HG03571 (cell line): Measurements from ENCODE around the gene TMEM43.
"Not testable (repeated sequence)": the region's sequence is repeated elsewhere in the genome, so short reads cannot be mapped to it uniquely, and the experiment has no call there.

Experiments used
- ATAC-seq: cut with Tn5 transposase; IDR thresholded peaks from one replicate; pipeline ENCODE4 v1.9.1; 2021; ENCODE audit not compliant: unreplicated experiment

The TMEM43 gene, protein sequence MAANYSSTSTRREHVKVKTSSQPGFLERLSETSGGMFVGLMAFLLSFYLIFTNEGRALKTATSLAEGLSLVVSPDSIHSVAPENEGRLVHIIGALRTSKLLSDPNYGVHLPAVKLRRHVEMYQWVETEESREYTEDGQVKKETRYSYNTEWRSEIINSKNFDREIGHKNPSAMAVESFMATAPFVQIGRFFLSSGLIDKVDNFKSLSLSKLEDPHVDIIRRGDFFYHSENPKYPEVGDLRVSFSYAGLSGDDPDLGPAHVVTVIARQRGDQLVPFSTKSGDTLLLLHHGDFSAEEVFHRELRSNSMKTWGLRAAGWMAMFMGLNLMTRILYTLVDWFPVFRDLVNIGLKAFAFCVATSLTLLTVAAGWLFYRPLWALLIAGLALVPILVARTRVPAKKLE

DNA sequence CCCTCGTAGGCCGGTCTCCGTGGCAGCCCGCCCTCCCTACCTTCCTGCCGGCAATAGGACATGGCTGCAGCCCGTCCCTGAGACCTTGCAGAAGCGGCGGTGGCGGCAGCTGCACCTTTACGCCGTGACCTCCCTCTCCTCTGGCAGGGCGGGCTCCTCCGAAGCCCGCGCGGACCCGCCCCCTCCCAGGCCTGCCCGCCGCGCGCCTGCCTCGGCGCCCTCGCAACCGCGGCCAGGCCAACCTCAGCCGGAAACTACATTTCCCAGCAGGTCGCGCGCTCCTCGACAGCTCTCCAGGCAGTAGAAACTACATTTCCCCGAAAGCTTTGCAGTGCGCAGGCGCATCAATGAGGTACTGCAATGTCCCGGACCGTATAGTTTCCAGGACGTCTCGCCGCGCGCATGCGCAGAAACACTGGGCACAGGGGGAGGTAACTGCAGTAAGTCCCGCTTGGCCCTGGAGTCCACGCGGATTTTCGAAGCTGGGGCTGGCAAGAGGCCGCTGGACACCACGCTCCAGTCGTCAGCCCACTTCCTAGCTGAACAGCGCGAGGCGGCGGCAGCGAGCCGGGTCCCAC is at the start of gene TMEM43, which contains the start of gene CHCHD4:
TSS of gene TMEM43 (plus strand) at position 438 of the 578 bp plus-strand sequence. CDS start 142 bp downstream, outside the sequence.
TSS of gene CHCHD4 (minus strand) at position 256 of the 578 bp plus-strand sequence. CDS start at position 62, 194 bp downstream.
- peak; percentile 81 for ATAC-seq

DNA sequence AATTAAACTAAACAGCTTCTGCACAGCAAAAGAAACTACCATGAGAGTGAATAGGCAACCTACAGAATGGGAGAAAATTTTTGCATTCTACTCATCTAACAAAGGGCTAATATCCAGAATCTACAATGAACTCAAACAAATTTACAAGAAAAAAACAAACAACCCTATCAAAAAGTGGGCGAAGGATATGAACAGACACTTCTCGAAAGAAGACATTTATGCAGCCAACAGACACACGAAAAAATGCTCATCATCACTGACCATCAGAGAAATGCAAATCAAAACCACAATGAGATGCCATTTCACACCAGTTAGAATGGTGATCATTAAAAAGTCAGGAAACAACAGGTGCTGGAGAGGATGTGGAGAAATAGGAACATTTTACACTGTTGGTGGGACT is 49.6 kb upstream of the TMEM43 start:
- ATAC-seq, result not testable (repeated sequence)

DNA sequence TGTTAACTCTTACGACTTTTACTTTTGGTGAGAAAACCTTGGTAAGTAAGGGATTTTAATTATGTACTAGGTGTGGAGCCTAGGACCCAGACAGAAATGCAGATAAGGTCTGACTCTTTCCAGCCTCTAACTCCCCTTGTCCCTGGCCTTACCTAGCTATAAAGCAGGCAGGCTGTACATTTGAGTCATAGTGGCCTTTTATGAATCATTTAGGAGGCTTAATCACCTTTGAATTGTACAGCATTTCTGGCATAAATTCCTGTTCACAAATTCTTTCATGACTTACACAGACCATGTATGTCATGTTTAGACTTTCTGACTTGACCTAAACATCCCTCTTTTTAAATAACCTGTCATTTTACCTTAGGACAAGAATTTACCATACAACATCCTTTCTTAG is 47.5 kb upstream of the TMEM43 start:
- no peak for ATAC-seq

DNA sequence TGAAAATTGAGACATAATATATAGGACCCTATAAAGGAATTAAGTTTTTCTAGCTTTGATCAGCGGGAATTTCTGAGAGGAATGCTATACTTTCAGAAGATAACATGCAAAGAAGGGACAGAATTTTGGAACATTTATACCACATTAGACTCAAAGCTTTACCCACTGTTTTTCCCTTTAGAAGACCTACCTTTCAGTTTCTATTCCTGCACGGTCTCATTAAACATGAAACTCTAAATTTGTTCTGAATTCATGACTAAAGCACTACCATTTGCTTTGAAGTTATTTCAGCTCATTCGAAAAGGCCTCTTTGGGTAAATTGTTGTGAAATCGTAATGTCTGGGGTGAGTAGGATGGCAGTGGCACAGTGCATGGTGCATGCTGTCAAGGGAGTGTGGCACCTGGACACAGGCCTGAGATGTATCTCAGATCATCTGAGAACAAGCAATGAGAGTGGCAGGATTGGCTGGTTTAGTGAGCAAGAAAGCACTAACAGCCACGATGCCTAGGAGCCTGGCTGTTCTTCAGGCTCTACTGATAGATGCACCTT is 42.7 kb upstream of the TMEM43 start:
- ATAC-seq, result no peak

DNA sequence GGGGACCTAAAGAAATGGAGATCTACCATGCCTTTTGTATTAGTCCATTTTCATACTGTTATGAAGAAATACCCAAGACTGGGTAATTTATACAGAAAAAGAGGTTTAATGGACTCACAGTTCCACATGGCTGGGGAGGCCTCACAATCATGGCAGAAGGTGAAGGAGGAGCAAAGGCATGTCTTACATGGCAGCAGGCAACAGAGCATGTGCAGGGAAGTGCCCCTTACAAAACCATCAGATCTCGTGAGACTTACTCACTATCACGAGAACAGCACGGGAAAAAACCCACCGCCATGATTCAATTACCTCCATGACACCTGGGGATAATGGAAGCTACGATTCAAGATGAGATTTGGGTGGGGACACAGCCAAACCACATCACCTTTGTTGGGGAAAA is 37.4 kb upstream of the TMEM43 start:
- ATAC-seq, result not testable (repeated sequence)

DNA sequence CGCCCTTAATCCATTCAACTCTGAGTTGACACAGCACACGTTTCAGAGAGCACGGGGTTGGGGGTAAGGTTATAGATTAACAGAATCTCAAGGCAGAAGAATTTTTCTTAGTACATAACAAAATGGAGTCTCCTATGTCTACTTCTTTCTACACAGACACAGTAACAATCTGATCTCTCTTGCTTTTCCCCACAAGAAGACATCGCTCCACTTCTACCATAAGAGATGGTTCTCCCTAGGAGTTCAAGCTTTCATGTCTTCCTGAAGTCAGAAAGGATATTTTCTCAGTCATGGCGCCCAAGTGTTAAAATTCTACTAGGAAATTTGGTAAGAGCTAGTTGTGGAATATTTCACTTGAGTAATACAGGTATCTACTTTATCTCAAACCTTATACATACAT is 32.9 kb upstream of the TMEM43 start:
- ATAC-seq, result not testable (repeated sequence)

DNA sequence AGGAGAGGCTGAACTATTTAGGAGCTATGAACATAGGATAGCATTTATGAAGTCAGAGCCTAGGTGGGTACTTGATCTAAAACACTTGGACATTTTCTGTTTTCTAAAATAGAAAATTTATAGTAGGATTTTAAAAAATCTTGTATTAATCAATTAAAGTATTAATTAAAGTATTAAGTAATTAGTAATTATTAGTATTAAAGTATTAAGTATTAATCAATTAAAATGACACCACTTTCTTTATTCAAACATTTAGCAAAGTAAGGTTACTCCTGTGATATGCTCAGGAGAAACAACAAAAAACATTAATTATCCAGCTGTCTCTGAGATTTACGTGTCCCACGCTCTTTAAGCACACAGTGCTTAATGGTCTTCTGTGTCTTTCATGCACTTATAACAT is 32.4 kb upstream of the TMEM43 start:
- ATAC-seq, result no peak

DNA sequence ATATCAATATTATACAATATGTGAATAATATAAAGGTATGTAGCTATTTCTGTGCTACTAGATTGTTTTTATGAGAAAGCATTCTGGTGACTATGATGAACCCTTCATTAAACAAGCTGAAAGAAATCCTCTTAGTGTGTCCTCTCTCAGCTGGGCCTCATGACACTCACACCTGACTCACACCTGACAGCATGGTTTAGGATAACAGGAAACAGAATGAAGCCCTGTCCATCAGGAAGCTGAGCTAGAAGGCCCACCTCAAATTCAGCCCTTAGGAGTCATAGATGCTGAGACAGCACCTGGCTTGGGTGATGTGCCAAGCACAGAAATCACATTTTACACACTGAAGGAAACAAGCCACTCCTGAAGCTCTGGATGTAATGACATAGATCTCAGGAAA is 31.0 kb upstream of the TMEM43 start:
- no peak for ATAC-seq

DNA sequence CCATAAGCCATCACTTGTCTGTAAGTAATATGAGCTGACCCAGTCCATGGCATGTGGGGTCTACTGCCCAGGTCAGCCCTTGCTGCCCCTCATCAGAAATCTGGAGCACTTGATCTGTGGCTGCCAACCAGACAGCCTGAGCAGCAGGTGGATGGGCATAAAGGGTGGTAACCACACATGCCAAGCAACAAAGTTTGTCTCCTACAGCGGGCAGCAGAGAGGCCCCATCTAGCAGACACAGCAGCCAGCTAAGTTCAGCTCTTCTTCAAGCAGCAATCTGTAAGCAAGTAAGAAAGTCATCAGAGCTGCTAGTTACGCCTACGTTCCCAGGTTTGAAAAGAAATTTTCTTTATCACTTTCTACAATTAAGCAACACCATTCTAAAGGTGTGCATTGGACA is 28.1 kb upstream of the TMEM43 start:
- ATAC-seq, result no peak

DNA sequence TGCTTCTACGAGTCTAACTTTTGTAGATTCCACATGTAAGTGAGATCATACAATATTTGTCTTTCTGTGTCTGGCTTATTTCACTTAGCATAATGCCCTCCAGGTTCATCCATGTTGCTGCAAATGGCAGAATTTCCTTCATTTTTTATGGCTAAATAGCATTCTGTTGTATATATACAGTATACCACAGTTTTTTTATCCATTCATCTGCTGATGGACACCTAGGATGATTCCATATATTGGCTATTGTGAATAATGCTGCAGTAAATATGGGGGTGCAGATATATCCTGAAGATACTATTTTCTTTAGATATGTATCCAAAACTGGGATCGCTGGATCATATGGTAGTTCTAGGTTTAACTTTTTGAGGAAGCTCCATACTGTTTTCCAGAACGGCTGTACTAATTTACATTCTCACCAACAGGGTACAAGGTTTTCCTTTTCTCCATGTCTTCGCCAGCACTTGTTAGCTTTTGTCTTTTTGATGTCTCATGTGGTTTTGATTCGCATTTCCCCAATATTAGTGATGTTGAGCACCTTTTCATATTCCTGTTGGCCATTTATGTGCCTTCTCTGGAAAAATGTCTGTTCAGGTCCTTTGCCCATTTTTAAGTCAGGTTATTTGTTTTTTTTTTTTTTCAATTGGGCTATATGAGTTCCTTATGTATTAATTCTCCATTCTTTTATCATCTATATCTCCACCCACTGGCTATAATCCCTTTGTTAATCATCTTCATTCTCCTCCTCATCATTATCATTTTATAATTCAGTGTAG is 27.0 kb upstream of the TMEM43 start:
- ATAC-seq, result no peak

DNA sequence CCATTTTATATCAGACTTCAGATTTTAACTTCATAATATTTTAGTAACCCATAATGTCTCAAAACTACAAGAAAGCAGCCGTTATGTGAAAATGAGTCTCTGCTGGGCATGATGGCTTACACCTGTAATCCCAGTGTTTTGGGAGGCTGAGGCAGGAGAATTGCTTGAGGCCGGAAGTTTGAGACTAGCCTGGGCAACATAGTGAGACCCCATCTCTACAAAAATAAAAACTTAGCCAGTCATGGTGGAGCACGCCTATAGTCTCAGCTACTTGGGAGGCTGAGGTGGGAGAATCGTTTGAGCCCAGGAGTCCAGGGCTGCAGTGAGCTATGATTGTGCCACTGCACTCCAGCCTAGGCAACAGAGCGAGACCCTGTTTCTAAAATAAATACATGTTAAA is 15.0 kb upstream of the TMEM43 start:
- ATAC-seq, result not testable (repeated sequence)

DNA sequence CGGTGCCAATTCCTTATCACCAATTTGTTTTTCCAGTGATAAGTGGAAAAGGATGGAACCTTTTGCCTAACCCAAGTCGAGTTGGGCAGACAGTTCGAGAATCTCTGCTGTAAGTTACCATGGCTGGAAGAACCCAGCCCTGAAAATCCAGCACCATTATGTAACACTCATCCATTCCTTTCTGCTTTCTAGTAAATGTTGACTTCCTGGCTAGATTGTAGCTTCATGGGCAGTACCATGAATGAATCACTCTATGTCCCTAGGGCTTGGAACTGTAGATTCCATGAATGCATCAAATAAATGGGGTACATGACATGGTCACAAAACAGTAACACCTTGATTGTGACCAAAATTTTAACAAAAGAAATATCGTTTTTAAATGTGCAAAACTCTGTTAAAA is 14.2 kb upstream of the TMEM43 start:
- ATAC-seq, result no peak

DNA sequence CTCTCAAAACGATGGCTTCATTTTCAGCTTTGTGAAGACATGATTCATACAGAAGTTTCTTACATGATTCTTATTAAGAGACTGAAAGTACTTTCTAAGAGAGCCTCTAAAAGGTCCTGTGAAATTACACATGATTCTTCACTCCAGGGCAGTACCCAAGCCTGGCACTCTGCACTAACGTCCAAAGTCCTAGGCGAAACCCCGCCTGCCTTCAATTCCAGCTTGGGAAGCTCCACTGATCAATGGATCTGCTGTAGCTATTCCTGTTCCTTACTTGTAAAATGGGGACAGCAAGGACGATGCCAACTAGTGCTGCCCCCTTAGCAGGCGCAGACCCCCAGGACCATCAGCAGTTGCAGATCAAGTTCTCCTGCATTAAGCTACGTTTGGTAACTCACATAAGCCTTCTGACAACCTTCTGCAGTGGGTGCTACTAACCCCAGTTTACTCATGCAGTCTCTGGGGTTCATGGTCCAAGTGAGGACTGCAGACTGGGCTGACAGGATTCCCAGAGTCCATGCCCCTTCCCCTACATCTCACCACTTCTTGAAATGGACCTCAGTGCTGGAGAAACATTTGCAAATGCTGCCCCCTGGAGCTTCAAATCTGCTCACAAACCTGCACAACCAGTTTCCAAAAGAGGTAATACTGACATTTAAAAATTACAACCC is 10.8 kb upstream of the TMEM43 start:
- no peak for ATAC-seq

DNA sequence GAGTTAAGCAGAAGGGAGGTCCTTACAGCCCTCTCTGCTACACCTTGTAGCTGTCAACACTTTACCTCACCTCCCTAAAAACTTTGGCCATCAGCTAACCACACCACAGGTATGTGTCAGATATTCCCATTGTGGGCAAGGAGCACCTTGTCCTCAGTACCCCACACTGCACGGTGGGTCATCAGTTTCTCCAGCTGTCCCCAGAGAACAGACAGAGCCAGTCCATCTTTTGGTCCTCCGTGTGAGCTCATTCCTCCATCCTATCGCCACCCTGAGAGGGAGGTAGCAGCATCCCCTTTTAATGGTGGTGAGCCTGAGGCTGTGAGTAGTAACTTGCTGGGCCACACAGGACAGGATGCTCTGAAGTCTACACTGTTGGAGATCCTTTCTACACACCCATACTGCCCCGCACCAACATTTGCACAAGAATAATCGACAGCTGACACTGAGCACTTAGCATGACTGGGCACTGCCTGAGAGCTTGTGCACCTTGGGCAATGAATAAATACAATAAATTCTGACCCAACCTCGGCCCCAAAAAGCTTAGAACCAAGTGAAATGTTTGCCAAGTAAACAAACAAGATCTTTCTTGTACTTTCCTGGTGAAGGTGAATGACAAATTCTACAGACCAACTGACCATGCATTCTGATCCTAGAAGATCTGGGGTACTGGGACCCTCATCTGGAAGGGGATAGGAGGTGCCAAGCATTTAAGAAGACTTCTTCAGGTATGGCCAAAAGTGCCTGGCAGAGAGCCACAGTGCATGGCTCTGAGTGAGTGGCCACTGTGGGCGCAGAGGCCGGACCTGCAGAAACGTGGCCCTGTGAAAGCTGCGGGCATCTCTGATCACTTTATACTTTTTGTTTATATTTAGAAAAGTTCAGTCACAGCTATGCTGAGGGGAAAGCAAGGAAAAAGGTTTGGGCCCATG is 7.1 kb upstream of the TMEM43 start:
- ATAC-seq, result no peak

DNA sequence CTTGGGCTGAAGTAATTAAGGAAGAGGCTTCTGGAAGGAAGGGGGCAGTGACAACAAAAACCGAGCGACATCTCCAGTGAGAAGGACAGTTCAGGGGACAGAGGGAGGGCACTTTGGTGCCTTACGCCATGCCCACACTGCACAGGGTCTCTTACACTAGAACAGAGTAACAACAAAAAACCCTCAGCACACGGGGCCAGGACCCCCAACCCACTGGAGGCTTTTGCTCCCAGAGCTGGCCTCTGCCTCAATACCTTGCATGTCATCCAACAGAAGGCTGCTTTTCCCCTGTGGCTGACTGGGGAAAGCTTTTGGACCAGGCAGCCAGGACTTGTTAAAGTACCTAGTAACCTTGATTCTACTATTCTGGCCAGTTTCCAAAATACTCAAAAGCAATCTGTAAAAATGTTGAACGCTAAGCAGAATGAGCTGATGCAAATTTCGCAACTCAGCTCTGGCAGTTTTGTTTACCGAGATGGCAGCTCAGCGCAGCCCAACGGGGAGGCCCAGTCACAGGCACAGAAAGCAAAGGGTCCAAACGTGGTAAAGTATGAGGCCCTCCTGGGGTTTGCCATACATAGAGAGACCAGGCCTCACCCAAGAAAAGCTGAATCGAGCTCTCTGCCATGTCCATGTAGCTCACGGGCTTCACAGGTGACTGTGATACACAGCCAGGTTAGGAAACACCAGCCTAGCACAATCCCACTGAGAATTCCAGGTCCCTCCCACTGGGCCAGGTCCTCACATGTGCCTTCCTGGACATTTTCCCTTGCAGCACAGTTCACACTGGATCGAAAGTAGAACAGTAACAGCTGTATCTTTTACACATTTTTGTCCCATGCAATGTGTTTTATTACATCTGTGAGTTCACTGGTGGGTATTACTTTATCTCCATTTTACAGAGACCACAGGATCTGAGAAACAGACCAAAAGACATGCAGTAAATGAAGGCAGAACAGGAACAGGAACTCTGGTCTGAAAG is 6.2 kb upstream of the TMEM43 start:
- no peak for ATAC-seq

DNA sequence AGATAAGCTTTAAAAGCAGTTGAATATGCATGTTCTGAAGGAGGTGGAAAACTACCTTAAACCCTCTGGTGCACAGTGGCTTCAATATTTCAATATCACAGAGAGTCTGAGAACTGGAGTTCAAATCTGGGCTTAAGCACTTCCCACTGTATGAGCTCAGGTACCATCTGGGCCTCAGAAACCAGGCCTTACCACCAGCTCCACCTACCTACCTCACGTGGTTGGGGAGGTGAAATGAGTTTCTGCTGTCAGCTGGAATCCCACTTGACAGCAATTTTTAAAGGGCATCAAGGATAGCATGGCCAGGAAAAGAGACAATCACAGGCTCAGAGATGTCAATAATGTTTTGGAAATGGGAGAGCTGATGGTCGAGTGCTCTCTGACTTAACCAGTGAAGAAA is 5.2 kb upstream of the TMEM43 start:
- no peak for ATAC-seq

DNA sequence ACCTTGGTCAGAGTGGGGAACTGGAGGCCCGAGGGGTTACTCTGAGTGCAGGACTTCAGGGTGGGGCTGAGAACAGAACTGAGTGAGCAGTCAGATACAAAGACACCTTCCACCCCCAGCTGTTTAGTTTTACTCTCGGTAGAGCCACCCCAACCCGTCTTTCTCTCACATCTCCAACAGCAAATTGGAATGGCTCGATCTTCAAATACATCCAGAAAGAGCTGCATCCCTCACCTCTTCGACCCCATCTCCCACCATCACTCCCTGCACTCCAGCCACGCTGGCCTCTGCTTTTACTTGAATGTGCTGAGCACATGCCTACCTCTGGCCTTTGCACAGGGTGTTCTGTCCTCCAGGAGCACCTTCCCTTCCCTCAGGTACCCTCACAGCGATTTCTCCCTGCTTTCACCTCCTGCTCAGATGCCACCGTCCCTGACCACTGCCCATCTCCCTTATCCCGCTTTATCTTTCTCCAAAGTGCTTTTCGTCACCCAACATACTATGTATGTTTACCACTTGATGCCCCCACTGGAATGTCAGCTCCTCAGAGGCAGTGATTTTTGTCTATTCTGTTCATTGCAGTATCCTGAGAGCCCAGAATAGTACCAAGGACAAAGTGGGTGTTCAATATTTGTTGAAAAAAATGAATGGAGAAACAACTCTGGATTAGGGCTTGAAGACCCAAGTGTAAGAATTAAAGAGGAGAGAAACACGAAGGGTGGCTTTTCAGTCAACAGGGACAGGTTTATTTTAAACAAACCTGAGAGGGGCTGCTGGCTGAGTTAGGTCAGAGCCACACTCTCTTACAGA is 4.5 kb upstream of the TMEM43 start:
- no peak for ATAC-seq

DNA sequence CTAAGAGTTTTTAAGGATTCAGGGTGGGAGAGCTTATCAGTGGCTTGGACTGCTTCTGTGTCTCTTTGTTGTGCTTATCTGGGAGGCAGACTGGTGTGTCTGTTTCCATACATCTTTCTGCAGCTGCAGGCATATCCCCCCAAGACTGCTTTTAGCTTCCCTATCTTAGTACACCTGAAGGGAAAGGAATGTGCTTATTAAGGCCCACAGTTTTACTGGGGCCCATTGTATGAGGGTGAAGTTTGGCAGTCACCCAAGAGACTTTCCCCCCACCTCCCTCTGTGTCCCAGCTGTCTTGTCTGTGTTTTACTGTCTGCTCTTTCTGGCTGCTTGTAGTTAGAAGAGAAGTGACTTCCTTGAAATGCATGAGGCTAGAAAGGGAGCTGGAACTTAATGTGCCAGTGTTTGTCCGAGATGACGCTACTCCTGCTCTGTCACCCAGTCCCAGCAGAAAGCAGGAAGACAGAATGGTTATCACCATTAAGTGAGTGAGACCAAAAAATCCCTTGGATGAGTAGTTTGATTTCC is 3.9 kb upstream of the TMEM43 start:
- not testable (repeated sequence) for ATAC-seq
